Non-pigmented ciliary epithelial cell (primary cell): Measurements from ENCODE around the gene CC2D1A.
"Not testable (repeated sequence)": the region's sequence is repeated elsewhere in the genome, so short reads cannot be mapped to it uniquely, and the experiment has no call there.

Experiments used
- DNase-seq: peaks from one replicate; pipeline ENCODE4 v3.0.0-alpha.2; 2010; ENCODE audit warnings: low read depth

The CC2D1A gene

DNA sequence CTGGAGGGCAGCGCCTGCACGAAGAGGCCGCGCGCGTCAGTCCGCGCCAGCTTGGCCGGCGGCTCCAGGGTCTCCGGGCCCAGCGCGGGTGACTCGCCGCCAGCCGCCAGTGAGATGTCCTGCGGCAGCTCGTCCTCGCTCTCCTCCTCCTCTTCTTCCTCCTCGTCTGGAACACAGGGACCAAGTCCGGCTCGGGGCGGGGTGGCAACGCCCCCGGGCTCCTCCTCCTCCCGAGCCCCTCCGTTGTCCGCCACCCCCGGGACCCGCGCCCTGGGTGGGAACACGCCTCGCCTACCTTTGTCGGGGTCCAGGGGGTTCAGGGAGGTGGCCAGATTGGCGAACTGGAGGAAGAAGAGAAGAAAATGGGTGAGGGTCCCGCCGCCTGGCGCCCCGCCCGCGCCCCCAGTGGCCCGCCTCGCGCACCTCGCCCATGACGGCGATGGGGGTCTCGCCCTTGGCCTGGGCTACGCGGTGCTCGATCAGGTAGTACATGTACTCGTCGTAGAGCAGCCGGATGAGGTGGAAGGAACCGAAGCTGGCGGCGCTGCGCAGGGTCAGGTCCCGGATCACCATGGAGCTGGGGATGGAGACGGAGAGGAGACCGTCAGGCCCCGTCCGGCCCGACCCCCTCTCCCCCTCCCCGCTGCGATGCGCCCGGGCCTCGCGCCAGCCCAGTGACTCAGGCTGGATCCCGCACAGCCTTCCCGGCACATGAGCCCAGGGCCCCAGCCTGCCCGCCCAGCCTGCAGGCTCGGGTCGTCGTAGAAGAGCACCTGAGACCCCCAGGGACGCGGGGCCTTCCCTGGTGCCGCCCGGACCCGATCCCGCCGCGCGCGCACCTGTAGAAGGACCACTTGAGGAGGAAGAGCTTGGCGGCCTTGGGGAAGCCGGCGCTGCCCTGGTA lies 57.0 kb downstream of the CC2D1A start:
- no peak for DNase-seq

DNA sequence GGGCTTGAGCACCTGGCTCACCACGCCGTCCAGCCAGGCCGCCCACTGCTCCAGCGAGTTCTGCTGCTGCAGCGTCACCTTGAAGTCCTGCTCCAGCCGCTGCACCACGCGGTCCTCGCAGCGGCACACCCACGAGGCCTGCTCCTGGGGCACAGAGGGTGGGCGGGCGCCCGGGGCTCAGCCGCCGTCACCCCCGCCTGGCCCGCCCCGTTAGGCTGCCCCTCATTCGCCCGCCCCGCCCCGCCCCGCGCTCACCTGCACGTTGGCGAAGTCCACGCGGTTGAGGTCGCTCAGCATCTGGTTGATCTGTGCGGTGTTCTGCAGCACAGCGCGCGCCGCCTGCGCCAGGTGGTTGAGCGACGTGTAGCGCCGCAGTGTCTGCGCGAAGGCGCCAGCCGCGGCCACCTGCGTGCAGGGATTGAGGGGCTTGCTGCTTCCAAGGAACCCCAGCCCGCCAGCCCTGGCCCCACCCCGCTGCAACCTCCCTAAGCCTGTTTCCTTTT lies 57.7 kb downstream of the CC2D1A start:
- DNase-seq, result no peak

DNA sequence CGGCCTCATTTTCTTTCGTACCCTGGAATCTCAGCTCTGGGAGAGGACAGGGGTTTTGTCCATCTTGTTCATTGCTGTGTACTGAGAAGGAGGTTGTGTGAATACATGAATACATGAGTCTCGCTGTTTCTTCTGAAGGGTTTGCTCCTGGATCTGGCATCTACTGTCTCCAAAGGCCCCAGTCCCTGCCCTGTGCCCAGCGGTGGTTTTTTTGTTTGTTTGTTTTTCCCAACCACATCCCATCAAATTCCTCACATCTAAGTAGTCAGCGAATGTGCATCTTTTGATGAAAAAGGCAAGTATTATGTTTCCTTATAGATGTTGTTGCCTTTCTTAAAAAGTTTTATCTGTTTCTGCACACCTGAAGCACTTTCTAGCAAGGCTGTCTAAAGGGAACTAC lies 58.8 kb downstream of the CC2D1A start:
- DNase-seq, result no peak

DNA sequence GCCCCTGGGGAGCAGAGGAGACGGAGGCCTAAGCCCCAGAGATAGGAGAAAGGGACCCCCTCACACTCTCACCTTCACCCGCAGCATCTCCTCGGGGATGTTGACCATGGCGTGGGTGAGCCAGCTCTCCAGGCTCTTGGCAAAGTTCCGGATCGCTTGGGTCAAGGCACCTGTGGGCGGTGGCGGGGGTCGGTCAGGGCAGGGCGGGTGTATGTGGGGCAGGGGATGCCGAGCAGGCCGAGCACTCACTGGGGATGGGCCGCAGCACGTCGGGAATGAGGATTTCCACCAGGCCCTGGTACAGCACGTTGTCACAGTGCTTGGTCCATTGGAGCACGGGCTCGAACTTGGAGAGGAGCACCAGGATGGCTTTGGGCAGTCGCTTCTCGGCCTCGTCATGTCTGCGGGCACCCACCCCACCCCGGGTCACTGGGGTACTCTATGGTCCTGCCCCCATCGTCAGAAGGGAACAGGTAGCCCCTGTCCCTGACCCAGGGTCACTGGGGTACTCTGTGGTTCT lies 59.4 kb downstream of the CC2D1A start:
- no peak for DNase-seq

DNA sequence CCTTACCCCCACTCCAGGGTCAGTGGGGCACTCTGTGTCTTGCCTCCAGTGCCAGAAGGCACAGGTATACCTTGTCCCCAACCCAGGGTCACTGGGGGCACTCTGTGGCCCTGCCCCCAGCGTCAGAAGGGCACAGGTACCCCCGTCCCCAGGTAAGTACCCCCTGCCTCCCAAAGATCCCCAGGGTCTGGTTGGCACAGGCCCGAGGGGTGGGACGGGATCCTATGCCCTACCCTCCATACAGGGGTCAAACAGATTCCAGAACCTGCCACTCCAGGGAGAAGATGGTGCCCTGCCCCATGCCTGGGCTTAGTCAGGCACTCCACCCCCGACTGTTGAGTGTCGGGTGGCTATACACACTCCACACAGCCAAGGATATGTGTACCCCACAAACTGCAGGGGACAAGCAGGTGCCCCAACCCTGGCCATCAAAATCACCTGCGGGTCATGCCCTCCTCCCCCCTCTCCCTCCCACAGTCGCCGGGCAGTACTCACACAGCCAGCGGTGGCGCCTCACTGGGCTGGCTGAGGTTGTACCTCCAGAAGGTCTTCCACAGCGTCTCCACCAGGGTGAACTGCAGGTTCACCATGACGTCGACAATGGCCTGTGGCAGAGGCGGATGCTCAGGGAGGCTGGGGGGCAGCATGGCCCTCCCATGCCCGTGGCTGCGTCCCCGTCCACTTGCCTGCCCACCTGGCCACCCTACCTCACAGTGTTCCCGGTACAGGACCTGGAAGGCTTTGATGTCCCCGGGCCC lies 60.1 kb downstream of the CC2D1A start:
- DNase-seq, result no peak

DNA sequence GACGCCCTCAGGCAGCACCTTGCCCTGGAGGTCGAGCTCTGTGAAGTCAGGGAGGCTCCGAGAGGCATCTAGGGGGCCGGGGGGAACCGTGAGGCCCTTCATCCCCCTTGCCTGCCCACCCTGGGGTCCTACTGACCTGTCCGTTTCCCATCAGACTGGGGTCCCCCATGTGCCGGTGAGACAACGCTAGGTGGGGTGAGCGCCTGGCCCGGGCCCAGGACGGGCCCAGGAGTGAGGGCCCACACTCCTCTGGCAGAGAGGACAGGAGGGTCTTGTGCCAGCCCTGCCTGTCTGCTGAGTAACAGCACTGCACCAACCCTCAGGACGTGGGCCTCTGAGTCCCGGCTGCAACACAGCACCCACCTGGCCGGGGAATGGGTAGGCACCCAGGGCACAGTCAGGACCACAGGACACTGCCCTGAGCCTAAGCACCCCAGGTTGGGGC lies 60.7 kb downstream of the CC2D1A start:
- no peak for DNase-seq

DNA sequence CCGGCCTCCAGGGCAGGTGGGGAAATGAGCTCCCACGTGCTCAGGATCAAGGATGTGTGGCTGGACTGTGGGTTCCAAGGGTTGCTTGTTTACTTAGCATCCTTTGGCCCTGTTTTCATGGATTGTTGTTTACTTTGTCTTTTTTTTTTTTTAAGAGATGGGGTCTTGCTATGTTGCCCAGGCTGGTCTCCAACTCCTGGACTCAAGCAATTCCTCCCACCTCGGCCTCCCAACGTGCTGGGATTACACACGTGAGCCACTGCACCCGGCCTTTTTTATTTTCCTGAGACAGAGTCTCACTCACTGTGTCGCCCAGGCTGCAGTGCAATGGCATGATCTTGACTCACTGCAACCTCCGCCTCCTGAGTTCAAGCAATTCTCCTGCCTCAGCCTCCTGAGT lies 61.2 kb downstream of the CC2D1A start:
- DNase-seq, result not testable (repeated sequence)

DNA sequence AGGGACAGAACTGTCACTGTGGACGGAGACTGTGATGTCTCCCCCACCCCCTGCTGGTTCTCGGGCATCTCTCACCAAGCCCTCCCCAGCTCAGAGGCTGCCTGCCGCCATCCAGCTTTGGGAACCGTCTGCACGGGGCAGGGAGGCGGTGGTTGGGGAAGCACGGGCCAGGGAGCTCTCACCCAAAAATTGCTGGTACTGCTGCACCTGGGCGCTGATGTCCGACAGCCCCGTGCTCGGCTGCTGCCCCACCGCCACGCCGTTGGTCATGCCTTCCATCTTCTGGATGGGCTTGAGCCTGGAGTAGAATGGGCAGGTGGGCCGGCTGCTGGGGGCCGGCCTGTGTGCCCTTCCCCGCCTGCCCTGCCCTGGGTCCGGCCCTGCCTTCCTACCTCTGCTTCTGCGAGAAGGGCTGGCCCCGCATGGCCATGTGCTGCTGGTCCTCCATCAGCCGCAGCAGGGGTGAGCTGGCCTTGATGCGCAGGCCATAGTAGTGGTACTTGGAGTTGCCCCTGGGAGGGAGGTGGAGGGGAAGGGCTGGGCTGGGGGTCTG lies 62.5 kb downstream of the CC2D1A start:
- no peak for DNase-seq

DNA sequence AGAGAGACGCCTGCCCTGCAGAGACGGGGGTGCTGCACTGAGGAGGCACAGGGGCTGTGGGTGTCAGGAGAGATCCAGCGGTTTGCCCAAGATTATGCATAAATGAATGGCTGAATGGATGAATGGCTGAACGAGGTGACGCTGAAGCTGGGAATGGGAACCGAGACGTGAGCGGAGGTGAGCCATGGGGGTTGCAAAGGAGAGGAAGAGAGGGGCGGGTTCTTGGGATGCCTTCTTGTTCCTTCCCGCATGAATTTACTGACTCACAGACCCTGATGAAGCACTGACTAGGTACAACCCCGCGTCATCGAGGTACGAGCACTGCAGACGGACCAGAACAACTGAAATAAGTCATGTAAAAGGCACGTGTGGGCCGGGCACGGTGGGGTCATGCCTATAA lies 63.0 kb downstream of the CC2D1A start:
- DNase-seq, result no peak

DNA sequence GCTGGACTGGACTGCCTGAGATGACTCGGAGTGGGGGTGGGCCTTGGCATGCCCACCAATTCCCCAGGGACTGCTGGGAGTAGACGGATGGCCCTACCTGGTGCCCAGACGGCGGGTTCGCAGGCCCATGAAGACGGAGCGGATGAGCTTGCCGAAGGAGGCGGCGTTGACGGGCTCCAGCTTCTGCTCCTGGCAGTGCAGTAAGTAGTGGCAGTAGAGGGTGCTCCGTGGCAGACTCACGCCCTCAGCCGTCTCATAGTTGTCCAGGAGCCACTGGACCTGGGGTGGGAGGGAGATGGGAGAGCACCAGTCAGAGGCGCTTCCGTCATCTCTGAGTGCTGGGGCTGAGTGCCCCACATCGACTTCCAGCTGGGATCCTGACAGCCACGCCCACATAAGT lies 63.9 kb downstream of the CC2D1A start:
- DNase-seq, result no peak

DNA sequence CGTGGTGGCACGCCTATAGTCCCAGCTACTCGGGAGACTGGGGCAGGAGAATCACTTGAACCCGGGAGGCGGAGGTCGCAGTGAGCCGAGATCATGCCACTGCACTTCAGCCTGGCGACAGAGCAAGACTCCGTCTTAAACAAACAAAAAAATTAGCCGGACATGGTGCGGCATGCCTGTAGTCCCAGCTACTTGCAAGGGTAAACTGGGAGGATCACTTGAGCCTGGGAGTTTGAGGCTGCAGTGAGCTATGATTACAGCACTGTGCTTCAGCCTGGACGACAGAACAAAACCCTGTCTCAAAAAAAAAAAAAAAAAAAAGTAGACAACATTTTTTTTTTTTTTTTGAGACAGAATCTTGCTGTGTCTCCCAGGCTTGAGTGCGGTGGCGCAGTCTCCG lies 65.9 kb downstream of the CC2D1A start:
- DNase-seq, result not testable (repeated sequence)

DNA sequence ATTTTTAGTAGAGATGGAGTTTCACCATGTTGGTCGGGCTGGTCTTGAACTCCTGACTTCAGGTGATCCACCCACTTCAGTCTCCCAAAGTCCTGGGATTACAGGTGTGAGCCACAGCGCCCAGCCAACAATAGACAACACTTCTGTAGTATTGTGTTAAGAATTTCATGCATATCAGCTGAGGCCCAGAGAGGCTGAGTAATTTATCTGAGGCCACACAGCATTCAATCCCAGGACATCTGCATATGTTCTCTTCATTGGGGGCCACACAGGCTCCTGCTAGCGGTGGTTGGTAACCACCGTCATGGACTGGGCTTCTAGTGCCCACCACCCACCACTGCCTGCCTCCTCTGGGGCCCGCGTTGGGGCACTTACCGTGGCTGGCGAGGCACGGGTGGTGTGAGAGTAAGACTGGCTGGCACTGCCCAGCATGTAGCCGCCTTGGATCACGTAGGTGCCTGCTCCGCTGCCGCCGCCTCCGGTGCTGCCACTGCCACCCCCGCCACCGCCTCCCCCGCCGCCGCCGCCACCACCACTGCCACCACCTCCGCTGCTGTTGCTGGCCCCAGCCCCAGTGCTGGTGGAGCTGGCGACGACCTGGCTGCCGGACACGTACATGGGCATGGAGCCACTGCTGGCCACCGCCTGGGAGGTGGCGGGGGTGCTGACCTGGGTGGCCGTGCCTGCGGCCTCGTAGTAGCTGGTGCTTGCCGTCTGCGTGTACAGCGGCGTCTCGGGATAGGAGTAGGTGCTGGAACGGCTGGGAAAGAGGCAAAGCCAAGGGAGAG lies 66.6 kb downstream of the CC2D1A start:
- no peak for DNase-seq

DNA sequence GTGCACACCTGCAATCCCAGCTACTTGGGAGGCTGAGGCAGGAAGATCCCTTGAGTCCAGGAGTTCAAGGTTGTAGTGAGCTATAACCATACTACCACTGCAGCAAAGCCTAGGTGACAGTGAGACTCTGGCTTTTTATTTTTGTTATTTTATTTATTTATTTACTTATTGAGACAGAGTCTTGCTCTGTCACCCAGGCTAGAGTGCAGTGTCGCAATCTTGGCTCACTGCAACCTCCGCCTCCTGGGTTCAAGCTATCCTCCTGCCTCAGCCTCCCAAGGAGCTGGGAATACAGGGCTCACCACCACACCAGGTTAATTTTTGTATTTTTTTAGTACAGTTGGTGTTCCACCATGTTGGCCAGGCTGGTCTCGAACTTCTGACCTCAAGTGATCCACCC lies 67.5 kb downstream of the CC2D1A start:
- not testable (repeated sequence) for DNase-seq

DNA sequence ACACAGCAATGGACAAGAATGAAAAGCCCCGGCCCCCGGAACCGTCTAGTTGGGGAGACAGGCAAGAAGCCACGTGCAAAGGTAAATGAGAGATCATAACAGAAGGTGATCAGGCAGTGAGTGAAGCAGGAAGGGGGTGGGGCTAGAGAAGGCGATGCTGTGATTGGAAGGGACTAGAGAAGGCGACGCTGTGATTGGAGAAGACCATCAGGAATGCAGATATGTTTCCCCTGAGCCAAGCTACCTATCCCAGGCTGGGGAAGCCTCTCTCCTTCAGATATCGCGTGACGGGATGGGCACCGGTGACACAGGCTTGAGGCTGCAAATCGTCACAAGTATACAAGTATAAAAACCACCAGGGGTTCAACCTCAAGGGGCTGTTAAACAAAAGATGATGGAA lies 68.1 kb downstream of the CC2D1A start:
- no peak for DNase-seq

DNA sequence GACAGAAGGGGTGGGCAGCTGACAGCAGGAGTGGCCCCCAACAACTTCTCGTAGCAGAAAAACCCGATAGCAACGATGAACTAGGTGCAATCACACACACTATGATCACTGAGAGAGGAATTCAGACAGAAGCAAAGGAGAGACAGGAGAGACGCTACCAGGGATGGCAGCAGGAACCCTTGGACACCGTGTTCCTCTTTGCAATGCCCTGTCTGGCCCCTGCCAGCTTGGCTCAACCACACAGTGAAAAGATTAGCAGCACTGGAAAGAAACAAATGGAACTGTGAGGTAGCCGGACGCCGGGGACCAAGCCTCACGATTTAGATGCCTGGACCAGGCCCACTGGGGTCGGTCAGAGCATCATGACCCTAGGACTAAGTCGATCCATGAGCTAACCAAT lies 69.9 kb downstream of the CC2D1A start:
- no peak for DNase-seq

DNA sequence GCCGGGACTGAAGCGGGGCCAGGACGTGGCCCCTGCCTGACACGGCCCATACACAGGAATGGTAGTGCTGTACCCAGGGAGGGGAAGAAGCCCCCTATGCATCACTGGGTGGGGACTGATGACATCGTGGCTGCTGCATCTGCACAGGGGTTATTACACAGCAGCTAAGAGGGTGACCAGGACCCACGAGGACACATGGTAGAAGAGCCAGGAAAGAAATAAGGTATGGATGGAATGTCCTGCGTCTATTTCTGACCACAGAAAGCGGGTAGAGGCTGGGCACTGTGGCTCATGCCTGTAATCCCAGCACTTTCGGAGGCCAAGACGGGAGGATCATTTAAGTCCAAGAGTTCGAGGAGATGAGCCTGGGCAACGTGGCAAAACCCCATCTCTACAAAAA lies 70.4 kb downstream of the CC2D1A start:
- no peak for DNase-seq

DNA sequence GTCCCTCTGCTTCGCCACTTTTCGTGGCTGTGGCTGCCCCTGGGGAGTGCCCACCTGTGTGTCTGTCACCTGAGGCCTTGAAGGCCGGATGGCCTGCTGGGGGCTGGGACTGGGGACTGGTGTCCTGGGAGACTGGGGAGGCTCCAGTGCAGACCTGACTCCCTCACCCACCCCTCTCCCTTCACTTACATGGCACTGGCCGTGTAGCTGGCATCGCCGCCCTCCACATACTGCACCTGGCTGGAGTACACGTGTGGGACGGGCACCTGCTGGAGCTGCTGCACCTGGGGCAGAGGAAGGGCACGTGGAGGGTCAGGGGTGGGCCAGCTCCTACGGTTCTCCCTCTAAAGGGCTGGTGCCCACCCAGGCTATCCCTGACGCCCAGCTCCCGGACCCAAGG lies 71.8 kb downstream of the CC2D1A start:
- DNase-seq, result no peak

DNA sequence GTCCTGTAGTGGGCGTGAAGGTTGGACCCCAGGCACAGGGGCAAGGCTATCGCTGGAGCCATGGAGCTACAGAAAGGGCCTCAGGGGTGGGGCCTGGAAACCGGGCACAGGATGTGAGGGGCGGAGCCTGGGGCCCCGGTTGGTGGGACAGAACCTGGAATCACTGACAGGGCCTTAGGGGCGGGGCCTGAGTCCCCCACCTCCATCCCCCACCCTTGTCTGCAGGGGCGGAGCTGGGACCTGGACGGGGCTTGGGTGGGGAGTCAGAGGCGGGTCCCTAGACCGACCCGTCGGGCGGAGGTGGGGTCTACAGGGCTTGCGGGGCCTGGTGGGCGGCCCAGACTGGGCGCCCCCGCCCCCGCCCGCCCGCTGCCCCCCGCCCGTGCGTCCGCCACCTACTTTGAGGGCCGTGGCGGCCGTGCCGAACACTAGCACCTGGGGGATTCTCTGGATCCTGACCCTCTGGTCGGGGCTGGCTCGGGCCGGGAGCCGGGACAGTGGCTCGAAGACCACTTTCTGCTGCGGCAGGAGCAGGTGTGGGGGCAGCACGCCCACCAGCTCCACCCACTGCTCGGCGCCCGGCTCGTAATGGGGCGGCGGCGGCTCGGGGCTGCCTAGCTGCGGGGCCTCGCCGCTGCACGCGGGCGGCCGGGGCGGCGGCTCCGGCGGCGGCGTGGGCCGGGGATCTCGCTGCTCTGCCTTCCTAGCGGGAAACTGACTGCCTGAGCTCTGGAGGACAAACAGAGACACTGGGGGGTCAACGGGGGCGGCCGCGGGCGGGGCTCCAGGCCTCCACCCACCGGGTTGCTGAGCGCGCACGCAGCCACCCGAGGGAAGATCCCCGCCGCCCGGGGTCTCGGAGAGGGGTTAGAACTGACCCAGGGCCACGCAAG lies 72.6 kb downstream of the CC2D1A start:
- DNase-seq, result no peak

DNA sequence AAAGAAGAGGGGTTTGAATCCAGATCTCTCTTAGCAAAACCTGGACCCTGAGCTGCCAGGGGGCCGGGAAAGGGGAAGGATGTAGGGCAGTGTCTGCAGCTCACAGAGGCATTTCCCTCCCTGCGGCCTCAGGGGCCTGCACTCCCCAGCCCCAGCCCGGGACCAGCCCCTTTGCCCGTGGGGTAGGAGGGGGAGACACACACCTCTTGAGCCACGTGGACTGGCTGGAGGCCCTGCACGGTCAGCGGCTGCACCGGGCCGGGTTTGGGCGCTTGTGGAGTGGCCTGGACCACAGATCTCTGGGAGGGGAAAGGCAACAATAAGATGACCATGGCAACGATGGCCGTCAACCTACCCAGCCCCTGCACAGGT lies 73.2 kb downstream of the CC2D1A start:
- no peak for DNase-seq

DNA sequence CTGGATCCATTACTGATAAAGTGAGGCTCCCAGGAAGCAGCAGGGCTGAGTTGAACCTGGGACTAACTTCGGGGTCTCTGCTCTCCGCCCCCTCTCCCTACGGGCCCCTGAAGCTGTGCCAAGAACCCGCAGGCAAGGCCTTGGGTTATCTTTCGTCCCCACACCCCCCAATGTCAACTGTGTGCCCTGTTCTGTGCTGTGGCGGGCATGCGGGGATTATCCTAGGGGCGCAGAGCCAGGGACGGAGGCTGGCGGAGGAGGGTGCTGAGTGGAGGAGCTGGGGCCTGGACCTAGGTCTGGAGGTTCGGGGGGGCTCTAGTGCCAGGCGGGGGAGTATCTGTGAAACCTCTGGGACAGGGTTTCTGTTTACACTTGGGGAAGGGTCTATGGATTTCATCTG lies 73.7 kb downstream of the CC2D1A start:
- DNase-seq, result no peak

DNA sequence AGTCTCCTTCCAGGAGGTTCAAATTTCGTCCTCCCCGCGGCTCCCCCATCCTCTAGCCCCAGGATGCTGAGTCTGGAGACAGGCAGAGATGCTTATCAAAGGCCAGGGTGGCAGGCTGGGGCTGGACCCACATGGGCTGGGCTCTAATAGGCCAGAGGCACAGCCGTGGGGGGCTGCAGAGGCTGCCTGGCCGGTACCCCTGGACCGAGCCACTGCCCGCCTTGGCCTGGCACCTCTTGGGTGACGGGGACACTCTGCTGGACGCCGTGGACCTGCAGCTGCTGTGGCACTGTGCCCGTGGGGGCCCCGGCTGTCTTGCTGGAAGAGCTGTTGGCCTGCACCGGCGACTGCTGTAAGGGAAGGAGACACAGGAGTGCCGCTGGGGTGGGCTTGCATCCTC lies 74.3 kb downstream of the CC2D1A start:
- no peak for DNase-seq
